ENCODE measurements around the gene CCNT2. TPM values are rescaled to one million over a fixed set of nuclear protein-coding genes. Genes with fewer than 3 reads are reported as not detected.

Gene CCNT2
- total RNA-seq, 4 donors from 2014 or later: 16.1 to 29.1 (median 20.5) TPM

DNA sequence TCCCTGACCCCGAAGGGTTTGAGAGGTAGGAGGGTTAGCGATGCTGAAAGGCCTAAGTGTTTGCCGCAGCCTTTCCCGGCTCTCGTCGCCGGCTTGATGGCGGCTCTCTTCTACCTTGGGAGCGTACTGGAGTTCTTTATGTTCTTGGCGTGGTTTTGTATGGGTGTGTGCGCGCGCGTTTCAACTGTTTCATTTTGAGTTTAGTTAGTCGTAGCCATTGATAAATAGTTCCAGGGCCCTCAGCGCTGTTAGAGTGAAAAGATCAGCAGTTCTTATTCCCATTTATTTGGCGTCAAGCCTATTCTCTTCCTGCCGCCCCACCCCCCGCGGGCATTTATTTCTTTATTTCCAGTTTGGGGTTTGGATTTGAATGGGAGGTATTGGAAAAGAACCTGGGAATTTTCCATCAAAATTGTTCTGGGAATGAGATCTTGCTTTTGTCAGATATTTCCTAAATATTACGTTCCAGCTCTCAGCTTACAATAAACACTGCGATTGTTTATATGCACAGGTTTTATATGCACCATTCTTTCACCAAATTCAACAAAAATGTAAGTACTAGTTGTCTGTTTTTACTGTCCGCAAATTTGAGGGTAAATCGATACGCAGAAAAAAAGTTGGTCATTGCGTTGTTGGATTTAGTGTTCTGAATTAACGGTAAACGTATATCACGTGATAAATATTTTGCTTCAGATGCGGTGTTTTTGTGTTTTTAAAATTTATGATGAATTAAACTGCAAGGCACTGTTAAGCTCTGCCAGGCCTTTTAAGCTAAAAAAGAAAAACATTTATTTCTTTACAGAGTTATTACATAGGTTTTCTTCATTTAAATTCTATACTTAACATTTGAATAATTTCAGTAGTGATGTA lies 954 bp downstream of the CCNT2 start:
- peaks cover 0 to 3% (median under 1%) of the 10 kb centered on the region in 4 donors for H3K36me3 ChIP-seq
- TF ChIP-seq POLR2AphosphoS5 (IDR thresholded peaks at IDR 0.05) (peak in 1 of 2 donors; percentile 7), EP300 (IDR thresholded peaks at IDR 0.05) (no peak), CTCF (IDR thresholded peaks at IDR 0.05) (no peak)
- H3K4me3 ChIP-seq: peak overlapping the region; percentile 76 to 94 (median 92)
- DNase-seq (ENCODE audit: extremely low spot score): no peak
- H3K27me3 ChIP-seq: no peaks in the 10 kb centered on the region
- 3% methylated on average over 30 of the region's 30 CpGs for WGBS
- peaks cover 41 to 59% (median 56%) of the 10 kb centered on the region in 4 donors for H3K4me1 ChIP-seq
- intact Hi-C loops (cut with DNase I): loop anchor here (2.0 to 10.0 kb wide), 3 partner anchors 543 to 795 kb away; partner anchors contain the start of genes R3HDM1 and ZRANB3
- peak overlapping the region; percentile 96 to 98 (median 96) for H3K27ac ChIP-seq (replicated peaks in 1 of 4)
- no peaks in the 10 kb centered on the region for H3K9me3 ChIP-seq

- intact Hi-C loops (cut with DNase I): no loop called here
- no peaks in the 10 kb centered on the region for H3K27me3 ChIP-seq
- H3K9me3 ChIP-seq: no peaks in the 10 kb centered on the region
- peaks cover 0 to 4% (median 2%) of the 10 kb centered on the region in 4 donors for H3K36me3 ChIP-seq
- TF ChIP-seq POLR2AphosphoS5 (IDR thresholded peaks at IDR 0.05) (no peak), CTCF (IDR thresholded peaks at IDR 0.05) (no peak), POLR2A (IDR thresholded peaks at IDR 0.05; ENCODE audit: low read depth) (no peak), EP300 (IDR thresholded peaks at IDR 0.05) (no peak)
- 96% methylated on average over 1 of the region's 1 CpG for WGBS
- H3K4me1 ChIP-seq: peaks cover 61 to 96% (median 92%) of the 10 kb centered on the region in 4 donors
- H3K4me3 ChIP-seq: no peak overlapping the region
- DNase-seq (ENCODE audit: extremely low spot score): no peak
- no peak overlapping the region for H3K27ac ChIP-seq (replicated peaks in 1 of 4)
These were observed 6.3 kb downstream of the CCNT2 start for GRCh38 chr2:134924912-134925311.

GRCh38 chr2:134926231-134926931 lies 7.8 kb downstream of the CCNT2 start:
- Histone ChIP-seq H3K36me3 (peaks cover 0 to 4% (median 2%) of the 10 kb centered on the region in 4 donors), H3K27me3 (no peaks in the 10 kb centered on the region), H3K9me3 (no peaks in the 10 kb centered on the region), H3K4me3 (no peak overlapping the region), H3K27ac (replicated peaks in 1 of 4) (no peak overlapping the region), H3K4me1 (peaks cover 47 to 90% (median 85%) of the 10 kb centered on the region in 4 donors)
- DNase-seq (ENCODE audit: extremely low spot score): no peak
- WGBS: 68% methylated on average over 3 of the region's 3 CpGs
- TF ChIP-seq POLR2AphosphoS5 (IDR thresholded peaks at IDR 0.05): no peak
- intact Hi-C loops (cut with DNase I): no loop called here

DNA sequence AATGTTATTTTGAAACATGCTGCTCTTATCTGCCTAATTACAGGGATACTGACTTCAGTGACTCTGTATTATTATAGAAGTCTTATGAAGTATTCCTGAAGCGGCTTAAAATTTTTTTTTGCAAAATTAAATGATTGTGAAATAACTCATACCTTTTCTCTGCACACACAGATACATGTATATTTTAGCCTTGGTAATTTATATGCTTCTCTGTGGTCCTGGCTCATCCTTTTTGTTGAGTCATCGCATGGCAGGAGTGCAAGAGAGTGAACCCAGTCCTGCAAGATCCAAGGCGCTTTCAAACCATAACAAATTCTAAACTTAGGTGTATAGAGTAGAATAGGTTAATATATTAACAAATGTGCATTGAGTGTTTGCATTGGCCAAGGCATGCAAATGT lies 8.6 kb downstream of the CCNT2 start:
- intact Hi-C loops (cut with DNase I): no loop called here
- H3K27ac ChIP-seq (replicated peaks in 1 of 4): no peak overlapping the region
- no peak for DNase-seq (ENCODE audit: extremely low spot score)
- H3K4me3 ChIP-seq: no peak overlapping the region
- peaks cover 0 to 4% (median 2%) of the 10 kb centered on the region in 4 donors for H3K36me3 ChIP-seq
- TF ChIP-seq POLR2A (IDR thresholded peaks at IDR 0.05; ENCODE audit: low read depth) (no peak), CTCF (IDR thresholded peaks at IDR 0.05) (no peak), POLR2AphosphoS5 (IDR thresholded peaks at IDR 0.05) (no peak), EP300 (IDR thresholded peaks at IDR 0.05) (no peak)
- 45% methylated on average over 3 of the region's 3 CpGs for WGBS
- no peaks in the 10 kb centered on the region for H3K9me3 ChIP-seq
- peaks cover 41 to 89% (median 80%) of the 10 kb centered on the region in 4 donors for H3K4me1 ChIP-seq
- H3K27me3 ChIP-seq: no peaks in the 10 kb centered on the region

Measured in esophagus muscularis mucosa (tissue), 4 donors.